Lung (tissue), 12 donors: ENCODE results near the gene ARHGEF28. TPM values are rescaled to one million over a fixed set of nuclear protein-coding genes. Genes with fewer than 3 reads are reported as not detected.

ENCODE experiments used
- ATAC-seq: fragments of 200-7000 bp; cut with Tn5 transposase; one replicate; pipeline ENCODE4 v1.9.1; 2020; ENCODE audit warnings: moderate number of reproducible peaks; ENCODE audit not compliant: insufficient read depth, low FRiP score
- DNase-seq, 3 donors: peaks; one replicate each; pipeline ENCODE4 v3.0.0-alpha.2; 2013 to 2017
- H3K27ac ChIP-seq, 2 donors: one replicate each; pipeline ENCODE4 v1.5.1; 2013; ENCODE audit warnings: mild to moderate bottlenecking in 2 of 2, moderate library complexity in 2 of 2, control low read depth in 1 of 2, inconsistent platforms in 1 of 2, low read depth in 1 of 2, low read length in 1 of 2
- H3K27me3 ChIP-seq, 3 donors: one replicate each; pipeline ENCODE4 v1.5.1; 2013; ENCODE audit warnings: low read length in 2 of 3; ENCODE audit not compliant: control insufficient read depth in 3 of 3, insufficient read depth in 3 of 3
- H3K36me3 ChIP-seq, 4 donors: one replicate each; pipeline ENCODE4 v1.5.1; 2013; ENCODE audit warnings: low read length in 4 of 4, mild to moderate bottlenecking in 1 of 4, moderate library complexity in 1 of 4; ENCODE audit not compliant: control insufficient read depth in 4 of 4, insufficient read depth in 4 of 4
- H3K4me1 ChIP-seq, 5 donors: one replicate each; pipeline ENCODE4 v1.5.1; 2013; ENCODE audit warnings: low read length in 5 of 5, mild to moderate bottlenecking in 2 of 5, moderate library complexity in 1 of 5; ENCODE audit not compliant: control insufficient read depth in 5 of 5, insufficient read depth in 5 of 5
- H3K4me3 ChIP-seq: one replicate; pipeline ENCODE4 v1.5.1; 2013; ENCODE audit warnings: mild to moderate bottlenecking, control low read depth, moderate library complexity
- H3K9ac ChIP-seq, 2 donors: one replicate each; pipeline ENCODE4 v1.5.1; 2013; ENCODE audit warnings: low read length in 2 of 2, control low read depth in 1 of 2; ENCODE audit not compliant: insufficient read depth in 1 of 2
- H3K9me3 ChIP-seq, 4 donors: one replicate each; pipeline ENCODE4 v1.5.1; 2013; ENCODE audit warnings: low read length in 3 of 4, mild to moderate bottlenecking in 1 of 4, moderate library complexity in 1 of 4; ENCODE audit not compliant: control insufficient read depth in 4 of 4, insufficient read depth in 3 of 4
- CTCF ChIP-seq: IDR thresholded peaks from 2 replicates; pipeline ENCODE4 v1.5.1; 2012; ENCODE audit warnings: mild to moderate bottlenecking; ENCODE audit errors: control extremely low read depth, extremely low read depth
- WGBS, 2 donors: extraction: QIAGEN DNeasy Blood & Tissue Kit; methylation state at CpG; one replicate each; pipeline ENCODE4 v1.1.7; 2013; 5-methylcytosine and 5-hydroxymethylcytosine counted together
- polyA plus RNA-seq, 2 donors: library from polyadenylated mRNA; stranded (reverse); fragments of 200-250 nt; gene quantifications; one replicate each; pipeline ENCODE4 v1.2.1, GENCODE V29; 2013
- total RNA-seq, 2 donors: library from RNA; depleted of rRNA in 1 of 2; stranded (reverse); fragments of >200 nt in 1 of 2; gene quantifications; one replicate each; pipeline ENCODE4 v1.2.1, GENCODE V29; 2014 to 2021
- donor health status: control.
- donor health status: control.
- donor health status: Bipolar disorder and iron deficiency.
- donor health status: healthy.
- donor health status: DM: yes; HTN: yes; CAD: no.

The ARHGEF28 gene
- total and polyA plus RNA-seq, 4 donors = 3.0 to 13.0 (median 10.0) TPM

- H3K4me3 ChIP-seq = no peak overlapping the region
- no peak overlapping the region for H3K9ac ChIP-seq
- H3K36me3 ChIP-seq = no peaks in the 10 kb centered on the region
- DNase-seq (no peak), ATAC-seq (no peak)
- WGBS, 2 donors = 62 to 69% methylated on average over 4 of the region's 4 CpGs
- no peaks in the 10 kb centered on the region for H3K9me3 ChIP-seq
- no peak for TF ChIP-seq CTCF
- H3K27ac ChIP-seq = no peak overlapping the region
- H3K27me3 ChIP-seq = peaks cover 0 to 3% (median 0%) of the 10 kb centered on the region in 3 donors
- H3K4me1 ChIP-seq = peaks cover 0 to 4% (median 0%) of the 10 kb centered on the region in 5 donors
These were observed 12.5 kb downstream of the ARHGEF28 start for GRCh38 chr5:73638344-73639095.

GRCh38 chr5:73640861-73641320 lies 14.9 kb downstream of the ARHGEF28 start:
- H3K36me3 ChIP-seq = no peaks in the 10 kb centered on the region
- peak in 2 of 3 donors; percentile 26 to 52 for DNase-seq
- H3K9me3 ChIP-seq = no peaks in the 10 kb centered on the region
- 13 to 15% methylated on average over 1 of the region's 1 CpG for WGBS, 2 donors
- H3K4me1 ChIP-seq = peaks cover 0 to 4% (median 0%) of the 10 kb centered on the region in 5 donors
- no peak overlapping the region for H3K4me3 ChIP-seq
- no peak for TF ChIP-seq CTCF
- no peak for ATAC-seq
- no peak overlapping the region for H3K9ac ChIP-seq
- H3K27me3 ChIP-seq = no peaks in the 10 kb centered on the region
- H3K27ac ChIP-seq = no peak overlapping the region

GRCh38 chr5:73641811-73642210 lies 15.8 kb downstream of the ARHGEF28 start:
- no peak for DNase-seq
- no peaks in the 10 kb centered on the region for H3K36me3 ChIP-seq
- no peak overlapping the region for H3K9ac ChIP-seq
- no peak for TF ChIP-seq CTCF
- no peaks in the 10 kb centered on the region for H3K9me3 ChIP-seq
- ATAC-seq = no peak
- WGBS, 2 donors = 81 to 83% methylated on average over 5 of the region's 5 CpGs
- no peaks in the 10 kb centered on the region for H3K27me3 ChIP-seq
- H3K4me1 ChIP-seq = peaks cover 0 to 4% (median 0%) of the 10 kb centered on the region in 5 donors
- H3K4me3 ChIP-seq = no peak overlapping the region
- no peak overlapping the region for H3K27ac ChIP-seq
